PC-9 (cell line): ENCODE results near the gene ACYP2.

Experiments
- EZH2 ChIP-seq: fragments of 200-600 bp; sonication (generic); IDR thresholded peaks from 2 replicates; pipeline ENCODE4 v1.8.0; 2017; ENCODE audit warnings: antibody characterized with exemption, low read depth
- TF ChIP-seq, protein P1 (sequence below): fragments of 200-600 bp; sonication (generic); conservative IDR thresholded peaks from 2 replicates; pipeline ENCODE4 v1.6.1; 2017; ENCODE audit warnings: mixed run types, antibody characterized with exemption, mild to moderate bottlenecking, moderate library complexity

DNA sequence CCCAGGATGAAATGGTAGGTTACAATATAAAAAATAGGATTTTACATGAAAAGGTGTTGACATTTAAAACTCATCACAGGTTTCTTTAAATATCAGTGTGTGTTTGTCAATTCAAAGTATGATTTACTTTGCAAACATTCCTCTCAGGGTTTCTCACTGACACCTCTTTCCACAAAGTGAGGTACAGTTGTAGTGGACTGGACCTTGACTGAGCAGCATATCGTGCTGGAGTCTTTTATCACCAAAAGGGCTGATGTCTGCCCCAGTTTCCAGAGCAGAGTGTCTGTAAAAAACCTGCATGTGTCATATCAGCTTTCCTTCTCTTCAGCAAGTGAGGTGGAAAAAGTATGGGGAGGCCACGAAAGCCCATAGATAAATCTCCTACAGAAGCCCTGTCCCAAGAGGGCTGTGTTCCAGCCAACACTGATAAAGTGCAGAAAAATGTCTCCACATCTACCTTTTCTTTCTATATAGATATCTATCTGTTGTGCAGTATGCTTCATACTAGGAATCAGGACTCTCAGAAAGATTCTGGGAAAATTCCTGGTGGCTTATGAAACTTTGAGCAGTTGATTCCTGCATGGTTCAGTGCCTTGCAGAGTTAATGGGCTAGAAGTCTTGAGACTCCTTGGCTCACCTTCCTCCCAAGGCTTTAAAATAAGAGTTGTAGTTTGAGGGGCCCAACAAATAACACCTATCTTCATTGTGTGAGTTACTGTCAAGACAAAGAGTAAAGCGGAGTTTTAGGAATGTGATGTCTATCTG is 6.9 kb downstream of the ACYP2 start:
- TF ChIP-seq, protein P1, sequence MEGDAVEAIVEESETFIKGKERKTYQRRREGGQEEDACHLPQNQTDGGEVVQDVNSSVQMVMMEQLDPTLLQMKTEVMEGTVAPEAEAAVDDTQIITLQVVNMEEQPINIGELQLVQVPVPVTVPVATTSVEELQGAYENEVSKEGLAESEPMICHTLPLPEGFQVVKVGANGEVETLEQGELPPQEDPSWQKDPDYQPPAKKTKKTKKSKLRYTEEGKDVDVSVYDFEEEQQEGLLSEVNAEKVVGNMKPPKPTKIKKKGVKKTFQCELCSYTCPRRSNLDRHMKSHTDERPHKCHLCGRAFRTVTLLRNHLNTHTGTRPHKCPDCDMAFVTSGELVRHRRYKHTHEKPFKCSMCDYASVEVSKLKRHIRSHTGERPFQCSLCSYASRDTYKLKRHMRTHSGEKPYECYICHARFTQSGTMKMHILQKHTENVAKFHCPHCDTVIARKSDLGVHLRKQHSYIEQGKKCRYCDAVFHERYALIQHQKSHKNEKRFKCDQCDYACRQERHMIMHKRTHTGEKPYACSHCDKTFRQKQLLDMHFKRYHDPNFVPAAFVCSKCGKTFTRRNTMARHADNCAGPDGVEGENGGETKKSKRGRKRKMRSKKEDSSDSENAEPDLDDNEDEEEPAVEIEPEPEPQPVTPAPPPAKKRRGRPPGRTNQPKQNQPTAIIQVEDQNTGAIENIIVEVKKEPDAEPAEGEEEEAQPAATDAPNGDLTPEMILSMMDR: no peak
- no peak for TF ChIP-seq EZH2
